ENCODE measurements around the gene AGMO. TPM values are rescaled to one million over a fixed set of nuclear protein-coding genes. Genes with fewer than 3 reads are reported as not detected.
"Not testable (repeated sequence)": the region's sequence is repeated elsewhere in the genome, so short reads cannot be mapped to it uniquely, and the experiment has no call there.

AGMO gene
- total RNA-seq, 1 donor from 2014 or later: 0.08 TPM

GRCh38 chr7:15558756-15559155 lies 3.1 kb downstream of the AGMO start:
- no peak for ATAC-seq

DNA sequence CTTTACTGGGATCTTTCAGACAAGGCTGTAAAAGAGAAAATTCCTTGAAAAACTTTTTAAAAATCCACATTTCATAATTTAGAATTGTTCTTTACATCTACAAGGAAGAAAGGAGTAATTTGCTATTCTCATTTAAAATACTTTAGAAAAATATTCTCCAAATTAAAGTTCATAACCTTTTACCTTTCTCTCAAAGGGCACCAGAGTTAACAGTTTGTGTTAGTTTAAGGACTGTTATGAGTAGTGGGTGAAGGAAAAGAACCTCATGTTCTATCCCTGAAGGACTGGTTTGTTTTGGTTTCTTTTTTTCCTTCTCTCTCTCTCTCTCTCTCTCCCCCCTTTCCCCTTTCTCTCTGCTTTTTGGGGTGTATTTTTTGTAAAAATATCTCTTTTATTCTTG lies 4.1 kb downstream of the AGMO start:
- no peak for ATAC-seq

- no peak for ATAC-seq
Observed at GRCh38 chr7:15557186-15557585, 4.6 kb downstream of the AGMO start.

DNA sequence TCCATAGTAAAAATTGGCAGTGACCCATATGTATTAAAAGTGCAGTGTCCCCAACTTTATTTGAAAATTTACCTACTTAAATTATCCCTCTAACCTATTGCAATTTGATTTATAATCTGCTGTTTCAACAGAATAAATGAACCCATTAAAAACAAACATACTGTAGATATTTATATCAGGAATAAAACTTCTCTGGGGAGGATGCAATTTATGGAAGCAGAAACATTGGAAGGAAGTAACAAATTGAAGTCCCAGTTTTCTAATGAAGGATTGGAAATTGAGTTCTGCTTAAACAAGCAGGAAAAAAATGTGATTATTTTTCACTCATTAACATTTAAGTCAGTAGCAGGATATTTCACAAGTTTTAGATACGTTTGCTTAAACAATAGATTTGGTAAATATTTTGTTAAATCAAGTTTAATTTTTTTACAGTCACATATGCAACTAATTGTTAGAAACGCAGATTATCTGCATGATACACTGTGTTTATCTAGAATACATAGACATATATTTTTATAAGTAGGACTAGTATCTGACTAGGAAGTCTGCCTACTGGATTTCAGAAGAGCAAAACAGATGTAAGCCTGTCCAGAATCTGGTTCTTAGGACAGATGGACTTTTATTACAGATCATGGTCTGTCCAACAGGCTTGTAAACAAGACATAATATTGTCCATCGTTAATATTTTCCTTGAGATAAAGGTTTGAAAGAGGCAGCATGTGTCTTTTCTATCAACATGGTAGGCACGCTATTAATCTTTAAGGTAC lies 5.3 kb downstream of the AGMO start:
- ATAC-seq: no peak

GRCh38 chr7:15555381-15555859 lies 6.4 kb downstream of the AGMO start:
- ATAC-seq: no peak

GRCh38 chr7:15554744-15555143 lies 7.1 kb downstream of the AGMO start:
- ATAC-seq: no peak

GRCh38 chr7:15554081-15554480 lies 7.7 kb downstream of the AGMO start:
- no peak for ATAC-seq

DNA sequence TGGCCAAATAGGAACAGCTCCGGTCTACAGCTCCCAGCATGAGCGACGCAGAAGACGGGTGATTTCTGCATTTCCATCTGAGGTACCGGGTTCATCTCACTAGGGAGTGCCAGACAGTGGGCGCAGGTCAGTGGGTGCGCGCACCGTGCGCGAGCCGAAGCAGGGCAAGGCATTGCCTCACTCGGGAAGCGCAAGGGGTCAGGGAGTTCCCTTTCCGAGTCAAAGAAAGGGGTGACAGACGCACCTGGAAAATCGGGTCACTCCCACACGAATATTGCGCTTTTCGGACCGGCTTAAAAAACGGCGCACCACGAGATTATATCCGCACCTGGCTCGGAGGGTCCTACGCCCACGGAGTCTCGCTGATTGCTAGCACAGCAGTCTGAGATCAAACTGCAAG lies 14.5 kb downstream of the AGMO start:
- not testable (repeated sequence) for ATAC-seq

DNA sequence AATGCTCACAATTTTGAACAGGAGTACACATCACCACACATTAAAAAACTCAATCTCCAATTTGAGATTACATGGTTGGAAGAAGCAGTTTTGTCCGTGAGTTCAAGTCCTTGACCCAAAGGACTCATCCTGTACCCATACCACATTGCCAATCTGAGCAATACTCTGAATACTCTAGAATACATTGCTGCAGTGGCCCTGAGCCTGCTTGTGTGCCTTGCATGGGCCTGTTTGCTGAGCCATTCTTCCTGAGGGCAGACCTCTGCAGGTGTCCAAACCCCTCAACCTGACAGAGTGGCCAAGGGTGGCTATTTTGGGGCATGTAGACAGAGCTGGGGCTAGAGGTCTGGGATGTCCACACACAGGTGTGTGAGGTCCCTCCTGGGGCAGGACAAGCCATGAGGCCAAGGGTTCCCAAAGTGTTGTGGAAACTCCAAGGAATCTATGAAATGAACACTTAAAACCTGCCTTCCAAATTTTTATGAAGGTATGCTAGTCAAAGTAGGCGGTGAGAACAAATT lies 15.5 kb downstream of the AGMO start:
- ATAC-seq: no peak

DNA sequence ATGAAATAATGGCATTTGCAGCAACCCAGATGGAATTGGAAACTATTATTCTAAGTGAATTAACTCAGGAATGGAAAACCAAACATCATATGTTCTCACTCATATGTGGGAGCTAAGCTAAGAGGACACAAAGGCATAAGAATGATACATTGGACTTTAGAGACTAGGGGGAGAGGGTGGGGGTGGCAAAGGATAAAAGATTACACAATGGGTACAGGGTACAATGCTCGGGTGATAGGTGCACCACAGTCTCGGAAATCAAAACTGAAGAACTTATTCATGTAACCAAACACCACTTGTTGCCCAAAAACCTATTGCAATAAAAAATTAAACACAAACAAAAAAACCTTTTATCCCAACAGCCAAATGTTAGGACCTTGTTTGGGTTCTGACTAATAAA lies 17.8 kb downstream of the AGMO start:
- no peak for ATAC-seq

DNA sequence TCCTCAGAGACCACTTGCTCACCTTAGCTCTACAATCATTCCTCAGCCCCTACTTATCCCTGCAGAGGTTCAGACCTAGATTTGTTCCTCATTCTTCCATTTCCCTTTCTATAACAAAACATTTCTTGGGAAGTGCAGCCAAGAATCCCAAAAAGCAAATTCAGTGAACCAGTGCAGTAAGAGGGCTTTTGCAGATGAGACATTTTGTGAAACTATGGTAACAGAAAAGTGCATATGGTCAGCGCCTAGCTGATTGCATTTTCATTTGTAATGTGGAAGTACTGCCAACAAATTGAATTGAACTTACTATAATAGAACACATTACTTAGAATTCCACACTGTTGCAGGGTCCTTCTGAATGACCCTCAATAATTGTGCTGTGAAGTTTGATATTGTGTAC lies 18.6 kb downstream of the AGMO start:
- no peak for ATAC-seq

DNA sequence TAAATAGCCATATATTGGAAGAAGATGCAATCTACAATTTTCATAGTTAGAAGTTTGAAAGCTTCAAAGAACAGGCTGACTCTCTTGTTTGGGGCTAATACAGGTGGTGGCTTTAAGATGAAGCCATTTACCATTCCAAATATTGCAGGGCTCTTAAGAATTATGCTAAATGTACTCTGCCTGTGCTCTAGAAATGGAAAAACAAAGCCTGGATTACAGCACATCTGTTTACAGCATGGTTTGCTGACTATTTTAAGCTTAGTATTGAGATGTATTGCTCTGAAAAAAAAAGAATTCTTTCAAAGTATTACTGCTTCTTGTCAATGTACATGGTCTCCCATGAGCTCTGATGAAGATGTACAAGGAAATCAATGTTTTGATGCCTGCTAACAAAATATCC lies 34.2 kb downstream of the AGMO start:
- ATAC-seq: no peak

DNA sequence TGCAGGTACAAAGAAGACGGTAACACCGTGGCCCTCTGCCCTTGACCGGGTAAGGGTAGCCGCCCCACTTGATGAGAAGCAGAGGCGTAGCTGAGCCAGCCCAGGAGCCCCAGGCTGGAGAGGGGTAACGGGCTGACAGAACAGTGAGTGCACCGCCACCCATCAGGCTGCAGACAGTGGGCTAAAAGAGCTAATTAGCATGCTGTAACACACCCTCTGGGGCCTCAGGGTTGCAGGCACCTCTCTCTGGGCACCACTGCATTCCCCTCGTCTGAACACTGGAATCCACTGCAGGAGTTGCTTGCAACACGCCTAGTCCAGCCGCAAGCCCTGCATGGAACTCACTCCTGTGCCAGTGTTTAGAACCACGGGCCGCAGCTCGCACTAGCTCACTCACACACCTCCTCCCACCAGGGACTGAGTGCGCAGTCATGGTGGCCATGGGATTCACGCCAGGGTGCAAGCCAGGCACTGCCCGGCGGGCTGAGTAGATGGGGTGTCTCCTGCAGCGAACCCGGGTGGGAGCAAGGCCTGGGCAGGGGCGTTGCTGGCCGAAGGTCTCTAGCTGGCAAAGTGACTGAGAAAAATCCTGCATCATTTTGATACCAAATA lies 36.1 kb downstream of the AGMO start:
- ATAC-seq: no peak

- no peak for ATAC-seq
Observed at GRCh38 chr7:15524077-15524476, 37.7 kb downstream of the AGMO start.

- not testable (repeated sequence) for ATAC-seq
Observed at GRCh38 chr7:15517865-15518264, 44.0 kb downstream of the AGMO start.

- ATAC-seq: no peak
Observed at GRCh38 chr7:15515252-15515651, 46.6 kb downstream of the AGMO start.

DNA sequence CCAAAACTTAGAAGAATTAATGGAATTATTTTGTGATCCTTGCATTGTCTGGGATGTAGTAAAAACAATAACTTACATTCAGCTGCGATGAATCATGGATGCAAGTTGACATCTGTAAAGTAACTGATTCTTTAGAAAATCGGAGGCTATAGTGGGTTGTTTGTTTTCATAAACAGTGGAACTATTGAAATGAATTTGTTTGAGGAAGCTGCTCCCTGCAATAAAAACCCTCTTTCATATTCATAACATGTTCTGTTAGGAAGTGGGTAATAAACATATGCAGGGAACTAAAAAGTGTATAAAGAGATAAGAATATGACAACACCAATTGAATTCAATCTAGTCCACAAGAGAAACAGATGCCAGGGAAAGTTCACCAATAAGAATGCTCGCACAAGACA lies 53.6 kb downstream of the AGMO start:
- no peak for ATAC-seq

GRCh38 chr7:15507708-15508107 lies 54.1 kb downstream of the AGMO start:
- no peak for ATAC-seq

DNA sequence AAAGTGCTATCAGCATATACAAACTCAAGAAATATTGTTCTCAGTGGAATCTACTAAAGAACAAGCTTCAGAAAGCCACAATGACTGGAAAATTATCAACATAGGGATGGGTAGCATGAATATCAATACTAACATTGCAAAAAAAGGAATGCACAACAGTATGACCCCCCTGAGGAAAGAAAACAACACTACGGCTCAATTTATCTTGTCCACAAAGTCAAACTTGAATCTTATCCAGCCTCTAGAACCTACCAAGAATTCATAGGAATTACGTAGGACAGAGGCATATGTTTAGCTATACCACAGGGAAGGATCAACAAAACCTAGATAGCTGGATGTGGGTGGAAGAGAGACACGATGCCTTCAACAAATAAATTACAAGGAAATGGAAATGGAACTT lies 54.6 kb downstream of the AGMO start:
- no peak for ATAC-seq

DNA sequence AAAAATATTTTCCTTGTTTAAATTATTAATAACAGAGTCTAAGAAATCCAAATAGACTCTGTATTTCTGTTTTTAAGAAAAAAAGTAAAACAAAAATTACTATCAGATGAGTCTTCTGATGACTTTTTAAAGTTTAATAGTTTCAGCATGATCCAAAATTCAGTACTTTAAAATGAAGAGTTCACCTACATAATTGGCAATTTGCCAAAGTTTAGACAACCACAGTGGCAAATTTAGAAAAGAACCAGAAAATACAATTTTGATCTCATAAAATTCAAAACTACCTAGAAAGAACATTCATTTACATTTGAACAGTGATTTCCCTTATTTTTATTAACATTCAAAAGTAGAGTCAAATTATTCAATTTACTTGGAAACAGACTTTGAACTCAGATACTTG lies 56.1 kb downstream of the AGMO start:
- ATAC-seq: no peak

DNA sequence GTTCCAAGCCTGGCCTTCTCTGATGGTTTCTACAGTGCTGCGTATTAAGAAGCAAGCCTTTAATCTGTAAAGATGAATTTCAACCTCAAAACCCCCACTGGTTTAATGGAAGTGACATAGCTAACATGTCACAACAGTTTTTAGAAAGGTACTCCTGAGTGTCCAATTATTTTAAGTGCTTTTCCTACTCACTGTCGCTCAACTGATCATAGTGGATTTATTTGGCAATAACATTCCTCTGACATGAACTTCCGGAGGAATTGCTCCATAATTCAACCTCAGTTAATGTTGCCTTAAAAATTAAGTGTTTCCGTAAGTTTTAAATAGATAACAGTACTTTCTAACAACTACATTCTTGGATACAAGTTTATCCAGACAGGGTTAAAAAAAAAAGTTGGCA lies 57.5 kb downstream of the AGMO start:
- no peak for ATAC-seq

- no peak for ATAC-seq
Observed at GRCh38 chr7:15503603-15504290, 58.1 kb downstream of the AGMO start.

GRCh38 chr7:15498465-15498864 lies 63.4 kb downstream of the AGMO start:
- ATAC-seq: no peak

DNA sequence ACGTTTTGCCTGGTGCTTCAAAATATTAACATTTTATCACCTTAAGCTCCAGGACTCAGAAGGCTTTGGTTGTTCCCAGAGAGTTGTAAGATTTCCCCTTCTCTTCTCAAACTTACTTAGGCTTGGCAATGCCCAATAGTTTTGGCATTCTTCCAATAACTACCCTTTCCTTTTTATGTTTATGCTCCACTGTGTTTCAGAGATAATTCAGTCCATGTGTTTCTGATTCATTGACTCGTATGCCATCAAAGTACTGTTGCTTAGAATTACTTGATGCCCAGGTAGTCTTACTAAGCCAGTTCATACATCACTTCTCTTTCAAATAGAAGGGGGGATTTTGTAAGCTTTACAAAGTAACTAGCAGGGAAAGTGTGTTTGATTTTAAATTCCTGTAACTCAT lies 66.6 kb downstream of the AGMO start:
- no peak for ATAC-seq

Measured in esophagus mucosa (tissue), 1 donor.